PC-9 (cell line): ENCODE data around the gene CFAP61. TPM values are rescaled to one million over a fixed set of nuclear protein-coding genes. Genes with fewer than 3 reads are reported as not detected.

Experiments used
- BruUV-seq: library from RNA; stranded (reverse); fragments of 400-500 nt; replicated peaks from 2 replicates; lab custom pipeline; 2021; lab: Mats Ljungman, UMichigan
- CTCF ChIA-PET: fragments of 300-600 bp; sonication (Branson Sonifier 250); formaldehyde crosslinking; loops from one replicate; lab custom pipeline; 2022; ENCODE audit warnings: antibody characterized with exemption; lab: Charles Lee
- POLR2A ChIA-PET: fragments of 300-600 bp; sonication (Branson Sonifier 250); formaldehyde crosslinking; loops from one replicate; lab custom pipeline; 2022; ENCODE audit warnings: antibody characterized with exemption; ENCODE audit not compliant: unreplicated experiment; lab: Charles Lee
- DNase-seq, 2 experiments: peaks; one replicate each; pipeline versions ENCODE4 v3.0.0 to v3.0.0-alpha.2; 2015 to 2022; ENCODE audit warnings: mixed read lengths in 1 of 2
- H2AFZ ChIP-seq: fragments of 200-600 bp; sonication (generic); 2 replicates; pipeline ENCODE4 v1.8.1; 2017; ENCODE audit warnings: antibody characterized with exemption
- H3F3A ChIP-seq: fragments of 200-600 bp; sonication (generic); 2 replicates; pipeline ENCODE4 v1.8.1; 2017; ENCODE audit warnings: antibody characterized with exemption, mild to moderate bottlenecking, low read depth; ENCODE audit not compliant: insufficient read depth
- H3K27ac ChIP-seq: fragments of 200-600 bp; sonication (generic); 2 replicates; pipeline ENCODE4 v1.6.1; 2016; ENCODE audit warnings: mixed run types
- H3K27me3 ChIP-seq: fragments of 200-600 bp; sonication (generic); 2 replicates; pipeline ENCODE4 v1.6.1; 2016; ENCODE audit warnings: low read depth, mixed run types; ENCODE audit not compliant: insufficient read depth
- H3K36me3 ChIP-seq: fragments of 200-600 bp; sonication (generic); 2 replicates; pipeline ENCODE4 v1.6.1; 2016; ENCODE audit warnings: low read depth, mixed run types
- H3K4me1 ChIP-seq: fragments of 200-600 bp; sonication (generic); replicated peaks from 2 replicates; pipeline ENCODE4 v1.6.1; 2016; ENCODE audit warnings: mixed run types; ENCODE audit not compliant: insufficient read depth
- H3K4me2 ChIP-seq: fragments of 200-600 bp; sonication (generic); 2 replicates; pipeline ENCODE4 v1.6.1; 2017; ENCODE audit warnings: mixed run types
- H3K4me3 ChIP-seq: fragments of 200-600 bp; sonication (generic); 2 replicates; pipeline ENCODE4 v1.6.1; 2016; ENCODE audit warnings: mixed run types
- H3K79me2 ChIP-seq: fragments of 200-600 bp; sonication (generic); 2 replicates; pipeline ENCODE4 v1.6.1; 2017; ENCODE audit warnings: low read depth, mixed run types
- H3K9me2 ChIP-seq: fragments of 200-600 bp; sonication (generic); 2 replicates; pipeline ENCODE4 v1.8.1; 2017; ENCODE audit warnings: mild to moderate bottlenecking; ENCODE audit not compliant: insufficient read depth
- H3K9me3 ChIP-seq: fragments of 200-600 bp; sonication (generic); 2 replicates; pipeline ENCODE4 v1.8.1; 2016; ENCODE audit warnings: low read depth; ENCODE audit not compliant: insufficient read depth
- H4K20me1 ChIP-seq: fragments of 200-600 bp; sonication (generic); 2 replicates; pipeline ENCODE4 v1.8.1; 2017; ENCODE audit not compliant: insufficient read depth
- EZH2 ChIP-seq: fragments of 200-600 bp; sonication (generic); IDR thresholded peaks from 2 replicates; pipeline ENCODE4 v1.8.0; 2017; ENCODE audit warnings: antibody characterized with exemption, low read depth
- intact Hi-C: fragments of 100-400 bp; cut with micrococcal nuclease; formaldehyde crosslinking; loops from one replicate; pipeline ENCODE4 v1.10.0; 2022; ENCODE audit not compliant: unreplicated experiment
- total RNA-seq: library from RNA; stranded (reverse); gene quantifications from 2 replicates; pipeline ENCODE4 v1.2.3, GENCODE V29; 2021
- TF ChIP-seq, protein P1 (sequence below): fragments of 200-600 bp; sonication (generic); conservative IDR thresholded peaks from 2 replicates; pipeline ENCODE4 v1.6.1; 2017; ENCODE audit warnings: mixed run types, antibody characterized with exemption, mild to moderate bottlenecking, moderate library complexity

CFAP61 gene
- total RNA-seq, 1 experiment from 2014 or later: 2.6 TPM

DNA sequence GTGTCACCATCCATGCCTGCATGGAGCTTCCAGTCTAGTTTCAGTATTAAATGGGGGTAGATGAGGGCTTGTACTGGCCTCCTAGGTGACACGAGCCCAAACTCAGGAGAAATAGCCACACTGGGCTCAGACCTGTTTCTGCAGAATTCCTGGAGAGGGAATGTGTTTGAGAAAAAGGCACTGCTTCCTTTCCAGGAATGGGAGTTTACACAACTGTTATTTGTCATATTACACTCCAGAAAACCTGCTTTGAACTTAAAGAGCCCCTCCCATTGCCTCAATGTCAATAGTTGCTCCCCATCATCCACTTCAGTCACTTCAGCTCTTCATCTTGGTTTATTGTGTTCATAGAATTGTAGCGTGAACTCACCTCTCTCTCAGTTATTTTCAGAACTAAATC is 151.5 kb downstream of the CFAP61 start:
- POLR2A ChIA-PET: no interaction called here
- DNase-seq: no peak
- H3K4me3 ChIP-seq: no peak overlapping the region
- H4K20me1 ChIP-seq: 0 out of 2 replicates have a peak, but pooled peaks cover 3% of the 10 kb centered on the region
- BruUV-seq: no TSS peak
- H3K79me2 ChIP-seq: no peaks in the 10 kb centered on the region
- H3K27ac ChIP-seq: no peak overlapping the region
- no peaks in the 10 kb centered on the region for H3K9me3 ChIP-seq
- H3K36me3 ChIP-seq: no peaks in the 10 kb centered on the region
- no peaks in the 10 kb centered on the region for H3K4me1 ChIP-seq
- CTCF ChIA-PET: no interaction called here
- H3F3A ChIP-seq: no peaks in the 10 kb centered on the region
- H3K27me3 ChIP-seq: peaks cover 65% of the 10 kb centered on the region
- intact Hi-C loops: no loop called here
- no peak overlapping the region for H3K4me2 ChIP-seq
- TF ChIP-seq, protein P1, sequence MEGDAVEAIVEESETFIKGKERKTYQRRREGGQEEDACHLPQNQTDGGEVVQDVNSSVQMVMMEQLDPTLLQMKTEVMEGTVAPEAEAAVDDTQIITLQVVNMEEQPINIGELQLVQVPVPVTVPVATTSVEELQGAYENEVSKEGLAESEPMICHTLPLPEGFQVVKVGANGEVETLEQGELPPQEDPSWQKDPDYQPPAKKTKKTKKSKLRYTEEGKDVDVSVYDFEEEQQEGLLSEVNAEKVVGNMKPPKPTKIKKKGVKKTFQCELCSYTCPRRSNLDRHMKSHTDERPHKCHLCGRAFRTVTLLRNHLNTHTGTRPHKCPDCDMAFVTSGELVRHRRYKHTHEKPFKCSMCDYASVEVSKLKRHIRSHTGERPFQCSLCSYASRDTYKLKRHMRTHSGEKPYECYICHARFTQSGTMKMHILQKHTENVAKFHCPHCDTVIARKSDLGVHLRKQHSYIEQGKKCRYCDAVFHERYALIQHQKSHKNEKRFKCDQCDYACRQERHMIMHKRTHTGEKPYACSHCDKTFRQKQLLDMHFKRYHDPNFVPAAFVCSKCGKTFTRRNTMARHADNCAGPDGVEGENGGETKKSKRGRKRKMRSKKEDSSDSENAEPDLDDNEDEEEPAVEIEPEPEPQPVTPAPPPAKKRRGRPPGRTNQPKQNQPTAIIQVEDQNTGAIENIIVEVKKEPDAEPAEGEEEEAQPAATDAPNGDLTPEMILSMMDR: no peak
- no peak for TF ChIP-seq EZH2
- no peaks in the 10 kb centered on the region for H3K9me2 ChIP-seq
- H2AFZ ChIP-seq: no peak overlapping the region

DNA sequence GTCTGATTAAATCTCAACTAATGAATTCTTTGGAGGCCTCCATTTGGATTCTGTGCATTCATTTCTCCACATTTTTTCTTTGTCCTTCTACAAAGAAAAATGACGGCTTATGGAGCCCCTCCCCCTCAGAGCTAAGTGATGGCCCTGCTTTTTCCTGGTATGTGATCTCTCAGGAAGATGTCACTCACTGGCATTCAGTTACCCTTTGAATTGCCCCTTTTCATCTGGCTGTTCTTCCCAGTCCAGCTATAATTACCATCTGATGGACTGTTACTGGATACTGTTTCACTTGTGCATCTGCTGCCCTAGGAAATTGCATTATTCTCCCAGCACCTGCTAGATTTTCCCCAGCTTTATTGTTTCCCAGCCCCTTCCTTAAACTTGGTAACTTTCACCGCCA is 151.9 kb downstream of the CFAP61 start:
- intact Hi-C loops: no loop called here
- Histone ChIP-seq H3K27ac (no peak overlapping the region), H3K9me2 (no peaks in the 10 kb centered on the region), H2AFZ (no peak overlapping the region), H3K36me3 (no peaks in the 10 kb centered on the region), H3K4me1 (no peaks in the 10 kb centered on the region), H3K27me3 (peaks cover 65% of the 10 kb centered on the region), H3K9me3 (no peaks in the 10 kb centered on the region), H3F3A (no peaks in the 10 kb centered on the region), H3K4me3 (no peak overlapping the region), H3K79me2 (no peaks in the 10 kb centered on the region), H4K20me1 (0 out of 2 replicates have a peak, but pooled peaks cover 3% of the 10 kb centered on the region), H3K4me2 (no peak overlapping the region)
- ChIA-PET CTCF (no interaction called here), POLR2A (no interaction called here)
- TF ChIP-seq, protein P1: no peak
- no peak for TF ChIP-seq EZH2
- no TSS peak for BruUV-seq
- no peak for DNase-seq

DNA sequence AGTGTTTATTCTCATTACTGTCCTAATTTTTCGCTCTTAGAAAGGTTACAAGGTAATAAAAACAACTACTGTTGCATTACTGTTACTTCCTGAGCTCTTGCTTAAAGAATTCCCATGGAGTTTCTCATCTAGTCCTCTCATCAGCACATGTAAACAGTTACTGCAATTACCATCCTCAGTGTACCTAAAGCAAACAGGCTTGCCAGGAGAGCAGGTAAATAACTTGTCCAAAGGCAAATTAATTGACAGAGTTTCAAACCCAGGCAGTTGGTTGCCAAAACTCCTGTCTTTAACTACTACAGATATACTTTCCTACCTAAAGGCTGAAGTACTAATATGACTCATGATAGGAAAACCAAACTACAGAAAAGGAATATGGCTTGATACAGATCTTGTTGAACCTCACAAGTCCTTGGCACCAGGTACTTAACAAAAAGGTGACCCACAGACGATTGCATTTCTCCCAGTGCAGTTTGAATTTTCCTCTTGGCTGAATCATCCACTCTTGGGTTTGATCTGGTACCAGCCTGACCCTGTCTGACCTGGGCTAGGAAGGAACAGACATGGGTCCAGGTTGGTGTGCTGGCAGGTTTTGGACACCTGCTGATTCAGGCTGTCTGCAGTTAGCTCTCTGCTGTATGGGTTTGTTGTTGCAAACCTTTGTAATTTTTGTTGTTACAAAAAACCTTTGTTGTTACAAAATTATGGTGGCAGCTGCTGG is 153.0 kb downstream of the CFAP61 start:
- ChIA-PET CTCF (no interaction called here), POLR2A (no interaction called here)
- H3K27ac ChIP-seq: no peak overlapping the region
- H3K4me3 ChIP-seq: no peak overlapping the region
- intact Hi-C loops: no loop called here
- no peaks in the 10 kb centered on the region for H3K9me2 ChIP-seq
- no peaks in the 10 kb centered on the region for H3K79me2 ChIP-seq
- H3K27me3 ChIP-seq: peaks cover 65% of the 10 kb centered on the region
- no peaks in the 10 kb centered on the region for H3K9me3 ChIP-seq
- H4K20me1 ChIP-seq: 0 out of 2 replicates have a peak, but pooled peaks cover 3% of the 10 kb centered on the region
- no peaks in the 10 kb centered on the region for H3F3A ChIP-seq
- no peak for DNase-seq
- BruUV-seq: no TSS peak
- no peaks in the 10 kb centered on the region for H3K36me3 ChIP-seq
- TF ChIP-seq EZH2: no peak
- TF ChIP-seq, protein P1: no peak
- no peak overlapping the region for H2AFZ ChIP-seq
- H3K4me2 ChIP-seq: no peak overlapping the region
- H3K4me1 ChIP-seq: no peaks in the 10 kb centered on the region
